Gastrocnemius medialis (tissue), 4 donors: ENCODE data around the gene TNFAIP8.

Experiments used
- CTCF ChIP-seq, 5 experiments: fragments of 450-650 bp in 3 of 5; fragments of 200-600 bp in 2 of 5; sonication (generic) in 2 of 5; IDR thresholded peaks in 4 of 5; conservative IDR thresholded peaks in 1 of 5; 1 replicate in 4 of 5; 2 replicates in 1 of 5; pipeline ENCODE4 v1.5.1; 2016 to 2019; ENCODE audit warnings: antibody characterized with exemption in 5 of 5, mild to moderate bottlenecking in 3 of 5, moderate library complexity in 3 of 5
- POLR2A ChIP-seq, 2 donors: fragments of 450-650 bp; IDR thresholded peaks; one replicate each; pipeline ENCODE4 v1.6.1; 2017; ENCODE audit warnings: antibody characterized with exemption in 2 of 2, mild to moderate bottlenecking in 2 of 2, moderate library complexity in 2 of 2

GRCh38 chr5:119385136-119385535 is 29.3 kb downstream of the TNFAIP8 start:
- TF ChIP-seq POLR2A (IDR thresholded peaks at IDR 0.05) (no peak), CTCF (IDR thresholded peaks at IDR 0.05 in 4 of 5, conservative IDR thresholded peaks at IDR 0.05 in 1 of 5) (no peak)
